RWPE2 (cell line): ENCODE measurements around the gene CHMP6.

Experiments
- ATAC-seq: fragments of 200-7000 bp; cut with Tn5 transposase; 3 replicates; pipeline ENCODE4 v1.9.1; 2021; ENCODE audit warnings: low read depth
- DNase-seq: peaks from one replicate; pipeline ENCODE4 v3.0.0-alpha.2; 2020; ENCODE audit warnings: low spot score
- H3K27ac ChIP-seq: fragments of 450-650 bp; 2 replicates; pipeline ENCODE4 v1.5.1; 2017; ENCODE audit warnings: mild to moderate bottlenecking; ENCODE audit not compliant: poor library complexity, severe bottlenecking
- H3K27me3 ChIP-seq: fragments of 250-450 bp; sonication (Bioruptor Pico); 2 replicates; pipeline ENCODE4 v1.5.1; 2021; ENCODE audit warnings: mild to moderate bottlenecking, moderate library complexity; ENCODE audit not compliant: insufficient read depth, poor library complexity, severe bottlenecking
- H3K36me3 ChIP-seq: fragments of 250-450 bp; sonication (Bioruptor Pico); 2 replicates; pipeline ENCODE4 v1.5.1; 2020; ENCODE audit warnings: low read depth, mild to moderate bottlenecking, moderate library complexity
- H3K4me1 ChIP-seq: fragments of 250-450 bp; sonication (Bioruptor Pico); 2 replicates; pipeline ENCODE4 v1.5.1; 2021; ENCODE audit warnings: mild to moderate bottlenecking, moderate library complexity; ENCODE audit not compliant: insufficient read depth, poor library complexity, severe bottlenecking
- H3K4me3 ChIP-seq: fragments of 250-450 bp; sonication (Bioruptor Pico); 2 replicates; pipeline ENCODE4 v1.5.1; 2021; ENCODE audit warnings: mild to moderate bottlenecking, moderate library complexity; ENCODE audit not compliant: severe bottlenecking
- H3K9me3 ChIP-seq: fragments of 250-450 bp; sonication (Bioruptor Pico); 2 replicates; pipeline ENCODE4 v1.5.1; 2021; ENCODE audit warnings: mild to moderate bottlenecking, moderate library complexity; ENCODE audit not compliant: severe bottlenecking
- CTCF ChIP-seq: fragments of 450-650 bp; IDR thresholded peaks from one replicate; pipeline ENCODE4 v1.5.1; 2017; ENCODE audit warnings: mild to moderate bottlenecking, moderate library complexity; ENCODE audit not compliant: poor library complexity, severe bottlenecking

Gene CHMP6

GRCh38 chr17:81018044-81018802, 26.6 kb downstream of the CHMP6 start:
- Histone ChIP-seq H3K4me3 (no peak overlapping the region), H3K4me1 (peaks cover 6% of the 10 kb centered on the region), H3K36me3 (no peaks in the 10 kb centered on the region), H3K27ac (no peak overlapping the region), H3K27me3 (no peaks in the 10 kb centered on the region), H3K9me3 (no peaks in the 10 kb centered on the region)
- TF ChIP-seq CTCF, result no peak
- ATAC-seq, result peak; percentile 14; the same call in 1 of the 3 replicates
- no peak for DNase-seq

- H3K27ac ChIP-seq, result no peak overlapping the region
- no peaks in the 10 kb centered on the region for H3K27me3 ChIP-seq
- no peak overlapping the region for H3K4me3 ChIP-seq
- DNase-seq, result no peak
- peaks cover 6% of the 10 kb centered on the region for H3K4me1 ChIP-seq
- H3K36me3 ChIP-seq, result no peaks in the 10 kb centered on the region
- ATAC-seq, result no peak
- no peak for TF ChIP-seq CTCF
- no peaks in the 10 kb centered on the region for H3K9me3 ChIP-seq
Measured at GRCh38 chr17:81019563-81020442, 28.2 kb downstream of the CHMP6 start.

- Histone ChIP-seq H3K27me3 (no peaks in the 10 kb centered on the region), H3K9me3 (no peaks in the 10 kb centered on the region), H3K36me3 (no peaks in the 10 kb centered on the region), H3K4me1 (peaks cover 6% of the 10 kb centered on the region), H3K27ac (peak overlapping the region; percentile 35), H3K4me3 (no peak overlapping the region)
- ATAC-seq (no peak), DNase-seq (no peak)
- TF ChIP-seq CTCF, result no peak
Measured at GRCh38 chr17:81020443-81020766, 28.8 kb downstream of the CHMP6 start.

GRCh38 chr17:81020767-81021497, 29.3 kb downstream of the CHMP6 start:
- DNase-seq, result peak; percentile 72
- peaks cover 6% of the 10 kb centered on the region for H3K4me1 ChIP-seq
- peak; percentile 72 for ATAC-seq
- no peaks in the 10 kb centered on the region for H3K36me3 ChIP-seq
- no peak overlapping the region for H3K4me3 ChIP-seq
- peak overlapping the region; percentile 35 for H3K27ac ChIP-seq
- H3K9me3 ChIP-seq, result no peaks in the 10 kb centered on the region
- TF ChIP-seq CTCF, result no peak
- H3K27me3 ChIP-seq, result no peaks in the 10 kb centered on the region
